Measurements from ENCODE around the gene SEPSECS. TPM values are rescaled to one million over a fixed set of nuclear protein-coding genes. Genes with fewer than 3 reads are reported as not detected.

Gene SEPSECS
- total and polyA plus RNA-seq, 7 donors: 4.5 to 11.1 (median 8.6) TPM

GRCh38 chr4:25107827-25108516, 52.3 kb downstream of the SEPSECS start:
- no peak for DNase-seq
- no peak overlapping the region for H3K4me3 ChIP-seq
- no peak for TF ChIP-seq POLR2AphosphoS5 (IDR thresholded peaks at IDR 0.05)
- no peak for TF ChIP-seq EP300 (IDR thresholded peaks at IDR 0.05)
- no peak for TF ChIP-seq POLR2A (IDR thresholded peaks at IDR 0.05)
- TF ChIP-seq, protein P1, sequence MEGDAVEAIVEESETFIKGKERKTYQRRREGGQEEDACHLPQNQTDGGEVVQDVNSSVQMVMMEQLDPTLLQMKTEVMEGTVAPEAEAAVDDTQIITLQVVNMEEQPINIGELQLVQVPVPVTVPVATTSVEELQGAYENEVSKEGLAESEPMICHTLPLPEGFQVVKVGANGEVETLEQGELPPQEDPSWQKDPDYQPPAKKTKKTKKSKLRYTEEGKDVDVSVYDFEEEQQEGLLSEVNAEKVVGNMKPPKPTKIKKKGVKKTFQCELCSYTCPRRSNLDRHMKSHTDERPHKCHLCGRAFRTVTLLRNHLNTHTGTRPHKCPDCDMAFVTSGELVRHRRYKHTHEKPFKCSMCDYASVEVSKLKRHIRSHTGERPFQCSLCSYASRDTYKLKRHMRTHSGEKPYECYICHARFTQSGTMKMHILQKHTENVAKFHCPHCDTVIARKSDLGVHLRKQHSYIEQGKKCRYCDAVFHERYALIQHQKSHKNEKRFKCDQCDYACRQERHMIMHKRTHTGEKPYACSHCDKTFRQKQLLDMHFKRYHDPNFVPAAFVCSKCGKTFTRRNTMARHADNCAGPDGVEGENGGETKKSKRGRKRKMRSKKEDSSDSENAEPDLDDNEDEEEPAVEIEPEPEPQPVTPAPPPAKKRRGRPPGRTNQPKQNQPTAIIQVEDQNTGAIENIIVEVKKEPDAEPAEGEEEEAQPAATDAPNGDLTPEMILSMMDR (IDR thresholded peaks at IDR 0.05): no peak
- 33 to 58% methylated on average over 6 of the region's 6 CpGs for WGBS, 2 donors
- no peaks in the 10 kb centered on the region for H3K9me3 ChIP-seq
- H3K27me3 ChIP-seq: no peaks in the 10 kb centered on the region
- peaks cover 0 to 19% (median 12%) of the 10 kb centered on the region in 4 donors for H3K4me1 ChIP-seq
- H3K27ac ChIP-seq: no peak overlapping the region
- intact Hi-C loops (cut with DNase I): no loop called here
- no peaks in the 10 kb centered on the region for H3K36me3 ChIP-seq

DNA sequence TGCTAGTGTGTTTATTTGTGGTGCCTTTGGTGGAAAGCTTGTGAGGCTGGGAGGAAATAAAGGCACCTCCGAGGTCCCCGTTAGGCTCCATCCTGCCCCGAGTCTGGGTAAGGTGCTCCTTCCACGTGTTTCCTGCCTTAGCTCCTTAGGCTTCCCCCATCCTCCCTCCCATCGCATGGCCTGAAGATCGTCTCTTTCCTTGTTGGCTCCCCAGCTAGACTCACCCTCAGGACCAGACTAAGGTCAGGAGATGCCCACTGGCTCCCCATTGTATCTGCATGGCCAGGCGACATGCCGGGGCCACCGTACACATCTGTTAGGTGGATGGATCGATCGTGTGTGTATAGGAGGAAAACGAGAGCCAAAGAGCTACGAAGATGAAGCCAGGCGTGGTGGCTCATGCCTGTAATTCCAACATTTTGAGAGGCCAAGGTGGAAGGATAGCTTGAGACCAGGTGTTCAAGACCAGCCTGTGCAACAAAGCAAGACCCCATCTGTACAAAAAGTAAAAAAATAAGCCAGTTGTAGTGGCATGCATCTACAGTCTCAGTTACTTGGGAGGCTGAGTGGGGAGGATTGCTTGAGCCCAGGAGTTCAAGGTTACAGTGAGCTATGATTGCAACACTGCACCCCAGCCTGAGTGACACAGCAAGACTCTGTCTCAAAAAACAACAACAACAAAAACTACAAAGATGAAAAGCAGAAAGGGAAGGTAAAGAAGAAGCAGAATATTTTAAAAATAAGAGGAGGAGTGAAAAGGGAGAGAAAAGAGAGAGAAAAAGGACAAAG, 53.7 kb downstream of the SEPSECS start:
- intact Hi-C loops (cut with DNase I): no loop called here
- 94 to 95% methylated on average over 14 of the region's 14 CpGs for WGBS, 2 donors
- no peak for DNase-seq
- Histone ChIP-seq H3K4me3 (no peak overlapping the region), H3K36me3 (no peaks in the 10 kb centered on the region), H3K4me1 (peaks cover 0 to 11% (median 2%) of the 10 kb centered on the region in 4 donors), H3K27ac (no peak overlapping the region), H3K27me3 (no peaks in the 10 kb centered on the region), H3K9me3 (no peaks in the 10 kb centered on the region)
- TF ChIP-seq, protein P1 (IDR thresholded peaks at IDR 0.05): no peak
- TF ChIP-seq POLR2A (IDR thresholded peaks at IDR 0.05) (no peak), POLR2AphosphoS5 (IDR thresholded peaks at IDR 0.05) (no peak), EP300 (IDR thresholded peaks at IDR 0.05) (no peak)

DNA sequence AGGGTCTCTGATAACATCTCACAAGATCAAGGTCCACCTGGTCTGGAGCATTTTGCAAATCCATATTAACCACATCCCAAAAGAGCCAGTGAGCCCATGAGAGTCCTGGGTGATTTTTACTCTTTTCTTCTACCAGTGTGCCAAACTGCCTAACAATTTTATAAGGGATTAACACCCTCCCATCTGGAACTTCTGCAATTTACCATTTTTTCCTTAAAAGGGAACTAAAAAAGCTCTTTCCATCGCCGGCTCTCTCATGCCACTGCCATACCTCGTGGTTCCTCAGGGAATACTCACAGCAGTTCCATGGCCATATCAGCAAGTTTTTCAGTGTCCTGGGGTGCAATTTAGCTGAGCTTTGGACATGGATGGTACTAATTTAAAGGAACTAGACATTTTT, 55.7 kb downstream of the SEPSECS start:
- intact Hi-C loops (cut with DNase I): no loop called here
- DNase-seq: no peak
- Histone ChIP-seq H3K4me3 (no peak overlapping the region), H3K27ac (no peak overlapping the region), H3K27me3 (no peaks in the 10 kb centered on the region), H3K36me3 (no peaks in the 10 kb centered on the region), H3K4me1 (peaks cover 0 to 11% (median 2%) of the 10 kb centered on the region in 4 donors), H3K9me3 (no peaks in the 10 kb centered on the region)
- TF ChIP-seq POLR2AphosphoS5 (IDR thresholded peaks at IDR 0.05) (no peak), POLR2A (IDR thresholded peaks at IDR 0.05) (no peak), EP300 (IDR thresholded peaks at IDR 0.05) (no peak)
- TF ChIP-seq, protein P1 (IDR thresholded peaks at IDR 0.05): no peak
- 58 to 64% methylated on average over 3 of the region's 3 CpGs for WGBS, 2 donors

GRCh38 chr4:25103418-25103817, 56.8 kb downstream of the SEPSECS start:
- Histone ChIP-seq H3K27ac (peak overlapping the region in 3 of 4 donors; percentile 39 to 66 (median 55)), H3K27me3 (no peaks in the 10 kb centered on the region), H3K36me3 (no peaks in the 10 kb centered on the region), H3K9me3 (no peaks in the 10 kb centered on the region), H3K4me3 (no peak overlapping the region), H3K4me1 (peaks cover 0 to 11% (median 5%) of the 10 kb centered on the region in 4 donors)
- intact Hi-C loops (cut with DNase I): no loop called here
- TF ChIP-seq EP300 (IDR thresholded peaks at IDR 0.05) (no peak), POLR2AphosphoS5 (IDR thresholded peaks at IDR 0.05) (peak in 3 of 4 donors; percentile 12 to 26 (median 25))
- 37 to 58% methylated on average over 4 of the region's 4 CpGs for WGBS, 2 donors
- DNase-seq: no peak

DNA sequence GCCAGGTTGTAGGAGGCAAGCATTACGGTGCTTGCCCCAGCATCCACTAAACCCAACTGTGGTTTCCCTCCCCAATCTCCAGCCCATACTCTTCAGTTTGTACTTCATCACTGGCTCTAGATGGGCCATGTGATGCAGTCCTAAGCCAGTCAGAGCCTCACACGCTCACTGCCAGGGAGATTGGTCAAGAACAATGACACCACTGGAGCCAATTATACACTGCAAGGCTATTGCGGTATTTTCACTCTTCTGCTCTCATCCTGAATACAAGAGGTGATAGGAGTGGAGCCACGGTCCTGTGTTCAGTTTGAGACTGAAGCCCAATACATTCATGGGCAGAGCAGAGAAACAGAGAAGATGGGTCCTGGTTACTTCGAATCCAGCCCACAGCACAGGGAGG, 58.4 kb downstream of the SEPSECS start:
- intact Hi-C loops (cut with DNase I): no loop called here
- no peaks in the 10 kb centered on the region for H3K36me3 ChIP-seq
- H3K4me1 ChIP-seq: peaks cover 0 to 11% (median 5%) of the 10 kb centered on the region in 4 donors
- H3K9me3 ChIP-seq: no peaks in the 10 kb centered on the region
- no peaks in the 10 kb centered on the region for H3K27me3 ChIP-seq
- WGBS, 2 donors: 96 to 97% methylated on average over 5 of the region's 5 CpGs
- no peak overlapping the region for H3K4me3 ChIP-seq
- TF ChIP-seq, protein P1 (IDR thresholded peaks at IDR 0.05): no peak
- no peak for TF ChIP-seq EP300 (IDR thresholded peaks at IDR 0.05)
- no peak for TF ChIP-seq POLR2AphosphoS5 (IDR thresholded peaks at IDR 0.05)
- no peak for TF ChIP-seq POLR2A (IDR thresholded peaks at IDR 0.05)
- no peak for DNase-seq
- no peak overlapping the region for H3K27ac ChIP-seq
